ENCODE results near the gene PHC1.
"Not testable (repeated sequence)": the region's sequence is repeated elsewhere in the genome, so short reads cannot be mapped to it uniquely, and the experiment has no call there.

The PHC1 gene

DNA sequence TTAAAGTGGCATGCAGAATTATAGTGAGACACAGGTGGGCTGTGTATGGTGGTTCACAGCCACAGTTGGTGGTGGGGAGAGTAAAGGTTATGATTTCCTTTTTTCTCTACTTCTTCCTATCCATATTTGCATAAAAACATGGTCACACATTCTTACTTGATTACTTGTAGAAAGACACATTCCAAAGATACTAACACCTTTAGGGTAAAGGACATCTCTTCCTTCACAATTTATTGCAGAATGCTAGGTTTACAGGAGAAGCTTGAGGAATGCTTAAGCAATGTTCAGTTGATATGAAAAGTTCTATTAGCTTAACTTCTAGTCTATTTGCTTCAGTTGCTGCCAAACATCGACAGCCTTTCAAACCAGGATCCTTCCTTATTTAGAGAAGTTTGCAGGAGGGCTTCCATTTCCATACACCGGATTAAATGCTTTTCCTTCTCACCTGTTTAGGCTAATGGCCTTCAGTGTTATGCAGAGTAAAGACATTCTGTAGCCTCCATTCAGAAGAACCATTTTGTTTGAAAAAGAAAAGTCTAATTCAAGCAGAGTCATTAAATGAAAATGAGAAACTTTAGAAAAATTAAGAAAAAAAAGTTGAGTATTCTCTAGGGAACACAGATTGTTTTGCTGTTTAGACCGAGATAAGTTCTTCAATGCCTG is 2.6 kb upstream of the PHC1 start:
- DNase-seq (ENCODE audit: low spot score) = no peak

DNA sequence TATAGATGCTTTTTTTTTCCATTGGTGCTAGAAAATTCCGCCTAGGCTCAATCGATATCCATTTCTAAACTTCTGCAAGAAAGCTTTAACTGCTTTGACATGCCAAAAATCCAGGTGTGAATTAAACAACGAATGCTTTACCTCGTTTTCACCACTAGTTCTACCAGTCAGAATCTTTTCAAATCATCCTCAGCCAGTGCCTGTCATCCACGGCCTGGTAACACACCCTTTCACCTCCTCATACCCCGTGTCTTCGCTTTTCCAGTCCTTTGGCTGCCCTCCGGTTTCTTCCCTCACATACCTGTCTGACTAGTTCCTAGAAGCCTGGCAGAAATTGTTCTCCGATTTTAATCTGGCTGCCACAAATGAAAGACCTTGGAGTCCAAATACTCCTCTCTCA is 1.4 kb upstream of the PHC1 start:
- peak; percentile 38 for DNase-seq (ENCODE audit: low spot score)

DNA sequence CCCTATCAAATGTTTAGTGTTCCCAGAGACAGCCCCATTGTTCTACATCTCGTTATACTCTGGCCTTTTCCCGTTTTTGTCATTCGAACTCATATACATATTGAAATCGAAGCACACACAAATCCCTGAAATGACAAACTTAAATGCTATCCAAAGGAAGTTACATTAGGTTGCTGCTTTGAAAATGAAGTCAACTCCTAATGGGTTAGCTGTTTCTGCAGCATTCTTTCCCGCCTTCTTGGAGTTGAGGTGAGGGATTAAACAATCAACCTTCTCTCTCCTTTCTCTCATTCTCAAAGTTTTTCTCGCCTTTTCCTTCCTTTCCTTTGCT is 642 bp upstream of the PHC1 start:
- DNase-seq (ENCODE audit: low spot score) = no peak

DNA sequence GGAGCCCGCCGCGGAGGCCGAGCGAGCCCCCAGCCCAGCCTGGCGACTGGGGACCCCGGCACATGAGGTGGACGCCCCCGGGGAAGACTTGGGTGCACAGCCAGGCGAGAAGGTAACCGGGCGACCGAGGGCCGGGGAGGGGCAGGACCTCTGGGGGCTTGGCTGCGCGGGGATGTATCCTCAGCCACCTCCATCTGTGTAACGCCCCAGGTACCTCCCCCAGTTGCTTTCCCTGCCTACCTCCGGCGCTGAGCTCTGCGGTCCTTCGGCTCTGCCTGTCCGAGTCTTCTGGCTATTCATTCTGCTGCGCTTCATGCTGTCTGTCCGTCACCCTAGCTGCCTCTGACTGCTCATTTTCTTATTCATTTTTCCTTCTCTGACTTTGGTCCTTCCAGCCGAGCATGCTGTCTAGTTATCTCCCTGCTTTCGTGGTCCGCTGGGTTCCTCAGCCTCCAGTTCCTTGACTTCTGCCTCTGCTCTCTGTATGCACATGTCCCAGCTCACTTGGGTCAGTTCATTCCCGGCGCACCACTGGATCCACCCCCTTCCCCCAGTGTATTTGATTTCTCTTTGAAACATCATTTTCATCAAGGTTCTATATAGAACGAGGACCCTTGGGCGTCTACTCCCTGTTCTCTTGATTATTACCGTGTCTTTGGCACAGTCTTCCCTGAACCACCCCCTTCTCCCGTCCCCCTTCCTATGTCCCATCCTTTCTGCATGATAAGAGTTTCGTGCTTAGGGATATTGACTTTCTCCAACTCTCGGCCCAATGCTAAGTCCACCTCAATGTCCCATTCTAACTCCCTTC is 612 bp downstream of the PHC1 start:
- peak; percentile 77 for DNase-seq (ENCODE audit: low spot score)

DNA sequence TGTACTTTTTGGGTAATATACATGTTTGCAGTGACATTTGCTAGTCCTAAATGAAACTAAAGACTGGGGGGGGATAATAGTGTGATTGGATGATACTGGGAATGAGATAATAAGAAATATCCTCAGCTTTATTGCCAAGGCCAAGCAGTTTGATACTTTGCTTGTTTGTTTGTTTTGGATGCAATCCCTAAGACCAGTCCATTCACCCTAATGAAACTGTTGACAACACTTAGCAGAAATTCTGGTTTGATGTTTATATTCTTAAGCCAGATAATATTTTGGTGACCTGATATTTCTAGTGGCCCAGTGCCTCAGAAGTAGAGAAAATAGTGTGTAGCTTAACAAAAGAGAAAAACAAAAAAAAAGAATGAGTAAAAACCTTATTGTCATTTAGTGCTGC is 1.8 kb downstream of the PHC1 start:
- DNase-seq (ENCODE audit: low spot score) = no peak

DNA sequence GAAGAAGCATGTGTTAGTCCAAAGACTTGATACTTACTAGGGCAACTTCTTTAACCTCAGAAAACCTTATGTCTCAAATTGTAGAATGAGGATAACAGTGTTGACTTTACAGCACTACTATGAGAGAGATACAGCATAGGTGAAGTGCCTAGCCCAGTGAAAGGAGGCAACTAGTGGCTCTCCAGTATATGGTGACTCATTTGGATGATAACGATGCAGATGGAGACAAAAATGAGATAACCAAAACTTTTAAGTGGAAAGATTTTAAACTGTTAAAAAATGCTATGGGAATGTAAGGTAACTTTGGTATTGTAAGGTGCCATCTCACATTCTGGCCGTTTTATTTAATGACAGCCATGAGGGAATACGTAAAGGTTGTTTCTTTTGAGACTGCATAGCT is 2.7 kb downstream of the PHC1 start:
- DNase-seq (ENCODE audit: low spot score) = no peak

DNA sequence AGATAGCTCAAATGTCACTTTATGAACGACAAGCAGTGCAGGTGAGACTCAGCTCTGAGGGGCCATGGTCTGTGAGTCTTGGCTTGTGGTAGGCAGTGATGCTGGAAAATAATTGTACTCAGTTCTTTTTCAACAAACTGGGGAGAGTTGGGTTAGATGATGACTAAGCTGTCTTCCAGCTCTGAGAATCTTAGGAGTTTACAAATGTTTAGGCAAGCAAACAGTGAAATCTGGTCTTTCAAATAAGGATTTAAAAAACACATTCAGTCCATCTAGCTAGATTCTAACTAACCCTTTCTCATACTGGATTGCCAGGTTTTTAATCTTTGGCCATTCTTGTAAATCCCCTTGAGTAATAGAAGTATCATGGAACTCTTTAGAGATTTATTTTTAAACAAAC is 3.4 kb downstream of the PHC1 start:
- DNase-seq (ENCODE audit: low spot score) = no peak

DNA sequence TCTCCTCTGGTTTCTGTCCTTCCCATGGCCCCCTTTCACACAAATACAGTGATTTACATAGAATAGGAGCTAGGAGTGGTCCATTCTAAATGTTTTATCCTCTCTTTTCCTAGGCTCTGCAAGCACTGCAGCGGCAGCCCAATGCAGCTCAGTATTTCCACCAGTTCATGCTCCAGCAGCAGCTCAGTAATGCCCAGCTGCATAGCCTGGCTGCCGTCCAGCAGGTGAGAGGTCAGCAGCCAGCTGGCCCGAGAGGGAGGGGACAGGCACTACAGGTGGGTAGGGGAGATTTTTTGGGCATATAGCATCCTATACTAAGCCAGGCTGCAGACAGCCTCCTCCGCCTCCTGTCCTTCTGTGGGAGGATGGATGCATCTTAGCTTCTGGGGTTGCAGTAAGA is 5.3 kb downstream of the PHC1 start:
- not testable (repeated sequence) for DNase-seq (ENCODE audit: low spot score)

DNA sequence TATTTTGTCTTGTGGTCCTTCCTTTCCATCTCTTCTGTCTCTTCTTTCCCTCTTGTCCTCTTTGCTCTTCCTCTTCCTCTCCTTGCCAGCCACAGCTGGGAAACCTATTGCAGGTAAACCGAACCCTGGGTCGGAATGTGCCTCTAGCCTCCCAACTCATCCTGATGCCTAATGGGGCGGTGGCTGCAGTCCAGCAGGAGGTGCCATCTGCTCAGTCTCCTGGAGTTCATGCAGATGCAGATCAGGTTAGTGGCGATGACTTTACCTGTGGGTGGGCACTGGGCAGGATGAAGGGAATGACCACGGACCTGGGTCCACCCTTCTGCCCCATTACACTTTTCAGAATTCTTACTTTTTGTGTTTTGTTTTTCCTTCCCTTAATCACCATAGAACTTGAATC is 8.2 kb downstream of the PHC1 start:
- no peak for DNase-seq (ENCODE audit: low spot score)

DNA sequence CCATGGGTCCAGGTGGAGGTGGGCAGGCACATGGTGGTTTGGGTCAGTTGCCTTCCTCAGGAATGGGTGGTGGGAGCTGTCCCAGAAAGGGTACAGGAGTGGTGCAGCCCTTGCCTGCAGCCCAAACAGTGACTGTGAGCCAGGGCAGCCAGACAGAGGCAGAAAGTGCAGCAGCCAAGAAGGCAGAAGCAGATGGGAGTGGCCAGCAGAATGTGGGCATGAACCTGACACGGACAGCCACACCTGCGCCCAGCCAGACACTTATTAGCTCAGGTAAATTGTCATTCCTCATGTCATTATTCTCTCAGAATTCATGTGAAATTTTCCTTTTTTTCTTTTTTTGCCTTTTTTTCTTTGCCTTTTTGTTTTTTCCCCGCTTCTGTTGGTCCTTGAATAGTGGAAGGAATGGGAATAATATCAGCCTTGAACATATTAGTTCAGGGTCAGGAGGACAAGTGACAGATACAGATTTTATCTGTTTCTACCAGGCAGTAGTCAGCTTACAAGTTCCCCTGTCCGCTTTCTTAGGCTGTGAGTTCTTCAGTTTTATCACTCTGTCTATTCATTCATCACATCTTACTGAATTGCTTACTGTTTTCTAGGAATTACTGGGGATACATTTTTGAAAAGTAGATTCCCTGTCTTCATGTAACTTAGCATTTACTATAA is 16.5 kb downstream of the PHC1 start:
- not testable (repeated sequence) for DNase-seq (ENCODE audit: low spot score)

DNA sequence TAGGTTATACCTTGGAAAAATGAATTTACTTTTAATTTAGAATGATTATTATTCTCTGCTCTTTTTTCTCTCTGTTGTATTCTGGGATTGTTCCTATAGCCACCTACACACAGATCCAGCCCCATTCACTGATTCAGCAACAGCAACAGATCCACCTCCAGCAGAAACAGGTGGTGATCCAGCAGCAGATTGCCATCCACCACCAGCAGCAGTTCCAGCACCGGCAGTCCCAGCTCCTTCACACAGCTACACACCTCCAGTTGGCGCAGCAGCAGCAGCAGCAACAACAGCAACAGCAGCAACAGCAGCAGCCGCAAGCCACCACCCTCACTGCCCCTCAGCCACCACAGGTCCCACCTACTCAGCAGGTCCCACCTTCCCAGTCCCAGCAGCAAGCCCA is 18.2 kb downstream of the PHC1 start:
- not testable (repeated sequence) for DNase-seq (ENCODE audit: low spot score)

DNA sequence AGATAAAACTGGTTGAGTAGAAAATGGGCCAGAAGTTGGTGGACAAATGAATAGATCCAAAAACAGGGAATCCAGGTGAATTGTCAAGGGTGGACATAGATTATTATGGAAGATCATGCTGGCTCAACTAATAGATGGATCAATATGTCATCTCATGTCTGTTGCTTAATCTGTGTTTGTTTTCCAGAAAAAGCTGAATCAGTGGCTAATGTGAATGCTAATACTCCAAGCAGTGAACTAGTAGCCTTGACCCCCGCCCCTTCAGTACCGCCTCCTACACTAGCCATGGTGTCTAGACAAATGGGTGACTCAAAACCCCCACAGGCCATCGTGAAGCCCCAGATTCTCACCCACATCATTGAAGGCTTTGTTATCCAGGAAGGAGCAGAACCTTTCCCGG is 19.8 kb downstream of the PHC1 start:
- not testable (repeated sequence) for DNase-seq (ENCODE audit: low spot score)

DNA sequence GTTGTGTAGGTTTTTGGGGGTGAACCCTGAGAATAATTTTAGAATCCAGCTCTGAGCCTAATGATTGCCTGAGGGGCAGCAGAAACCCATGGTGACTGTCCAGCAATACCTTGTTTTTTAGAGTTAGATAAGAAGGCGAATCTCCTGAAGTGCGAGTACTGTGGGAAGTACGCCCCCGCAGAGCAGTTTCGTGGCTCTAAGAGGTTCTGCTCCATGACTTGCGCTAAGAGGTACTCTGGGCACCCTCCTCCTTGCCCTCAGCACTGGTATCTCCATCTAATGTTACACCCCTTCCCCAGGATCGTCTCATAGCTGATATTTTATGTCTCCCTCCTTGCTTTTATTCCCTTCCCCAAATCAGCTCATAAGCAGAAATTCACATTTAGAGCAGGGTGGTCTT is 22.4 kb downstream of the PHC1 start:
- DNase-seq (ENCODE audit: low spot score) = no peak

DNA sequence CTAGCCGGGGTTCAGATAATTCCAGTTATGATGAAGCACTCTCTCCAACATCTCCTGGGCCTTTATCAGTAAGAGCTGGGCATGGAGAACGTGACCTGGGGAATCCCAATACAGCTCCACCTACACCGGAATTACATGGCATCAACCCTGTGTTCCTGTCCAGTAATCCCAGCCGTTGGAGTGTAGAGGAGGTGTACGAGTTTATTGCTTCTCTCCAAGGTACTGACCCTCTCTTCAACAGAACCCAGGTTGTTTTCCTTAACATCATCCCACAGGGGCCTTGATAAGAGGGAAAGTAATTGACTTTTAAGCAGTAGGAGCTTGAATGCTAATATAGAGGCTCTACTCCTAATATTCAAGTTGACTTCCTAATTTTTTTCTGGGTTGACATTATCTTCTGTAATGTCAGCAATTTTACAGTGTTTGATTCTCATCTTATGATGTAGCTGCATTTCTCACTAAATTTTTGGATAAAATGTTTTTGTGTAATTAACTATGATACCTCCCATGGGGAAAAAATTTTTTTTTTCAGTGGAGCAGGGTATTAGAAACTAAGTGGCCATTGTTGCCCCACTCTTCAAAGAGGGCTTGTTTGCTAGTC is 23.6 kb downstream of the PHC1 start:
- DNase-seq (ENCODE audit: low spot score) = not testable (repeated sequence)

DNA sequence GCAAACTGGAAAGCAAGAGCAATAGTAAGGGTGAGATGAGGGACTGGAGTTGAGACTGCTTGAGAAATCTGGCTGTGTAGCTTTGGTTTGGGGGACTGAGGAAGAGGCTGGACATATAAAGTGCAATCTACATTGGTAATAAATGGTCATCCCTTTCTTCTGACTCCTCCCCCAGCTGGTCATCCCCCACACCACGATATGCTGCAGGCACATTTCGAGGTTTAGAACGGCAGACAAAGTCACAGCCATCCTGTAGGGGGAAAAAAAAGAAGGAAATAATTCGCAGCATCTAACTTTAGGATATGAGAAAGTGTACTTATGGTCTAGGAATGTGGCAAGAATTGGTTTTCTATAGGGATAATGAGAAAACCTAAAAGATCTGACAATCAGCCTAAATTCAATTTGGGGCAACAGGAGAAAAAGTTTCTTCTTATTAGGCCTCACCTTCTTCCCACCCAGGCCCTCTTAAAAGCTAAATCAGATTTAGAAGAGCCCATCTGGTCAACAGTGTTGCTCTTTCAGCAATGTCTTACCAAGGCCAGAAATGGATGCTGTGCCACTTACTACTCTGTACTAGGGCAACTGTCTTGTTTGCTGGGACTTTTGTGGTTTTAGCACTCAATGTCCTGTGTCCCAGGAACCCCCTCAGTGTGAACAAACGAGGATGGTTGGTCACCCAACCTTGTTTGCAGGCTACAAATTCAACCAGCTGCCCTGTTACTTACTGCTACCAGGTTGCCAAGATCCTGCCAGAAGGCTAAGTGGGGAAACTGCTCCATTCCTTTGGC is 27.6 kb downstream of the PHC1 start:
- no peak for DNase-seq (ENCODE audit: low spot score)

DNA sequence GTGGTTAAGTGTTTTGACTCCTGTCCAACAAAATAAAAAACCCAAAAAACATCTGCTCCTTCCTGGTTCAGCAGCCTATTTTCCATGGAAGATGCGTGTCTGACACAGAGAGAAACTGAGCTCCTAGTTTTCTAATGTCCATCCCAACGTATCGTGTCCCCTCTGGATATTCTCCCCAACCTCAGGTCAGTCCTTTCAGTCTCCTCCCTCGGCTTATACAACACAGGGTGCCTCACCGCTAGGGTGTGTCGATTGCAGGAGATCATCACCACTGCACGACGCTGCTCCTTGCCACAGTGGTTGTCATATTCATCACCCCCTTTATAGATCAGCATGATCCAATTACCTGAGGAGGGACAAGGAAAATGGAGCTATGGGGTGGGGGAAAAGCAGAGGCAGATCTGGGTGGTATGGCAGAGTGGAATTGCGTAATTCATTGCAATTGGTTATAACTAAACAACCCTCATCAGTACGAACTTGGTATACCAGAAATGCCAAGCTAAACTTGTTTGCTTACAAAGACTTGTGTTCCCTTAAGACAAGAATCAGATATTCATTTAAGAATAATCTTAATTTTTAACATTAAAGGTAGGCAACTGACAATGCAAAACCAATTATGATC is 29.4 kb downstream of the PHC1 start:
- DNase-seq (ENCODE audit: low spot score) = no peak

DNA sequence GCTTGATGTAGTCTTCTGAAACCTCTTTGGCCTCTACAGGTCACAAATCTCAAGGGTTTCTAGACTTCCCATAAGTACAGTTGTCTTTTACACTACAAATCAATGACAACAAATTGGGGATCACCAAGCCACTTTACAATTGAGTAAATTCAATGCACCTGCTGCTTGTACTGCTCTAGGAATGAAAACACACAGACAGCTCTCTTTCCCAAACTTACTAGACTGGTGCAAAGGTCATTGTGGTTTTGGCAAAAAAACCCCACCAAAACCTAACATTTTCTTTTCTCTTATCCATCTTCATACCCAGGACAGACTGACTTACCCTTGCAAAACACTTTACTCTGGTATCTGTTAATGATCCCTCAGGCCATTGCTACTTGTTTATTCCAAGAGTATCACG is 32.4 kb downstream of the PHC1 start:
- DNase-seq (ENCODE audit: low spot score) = no peak

DNA sequence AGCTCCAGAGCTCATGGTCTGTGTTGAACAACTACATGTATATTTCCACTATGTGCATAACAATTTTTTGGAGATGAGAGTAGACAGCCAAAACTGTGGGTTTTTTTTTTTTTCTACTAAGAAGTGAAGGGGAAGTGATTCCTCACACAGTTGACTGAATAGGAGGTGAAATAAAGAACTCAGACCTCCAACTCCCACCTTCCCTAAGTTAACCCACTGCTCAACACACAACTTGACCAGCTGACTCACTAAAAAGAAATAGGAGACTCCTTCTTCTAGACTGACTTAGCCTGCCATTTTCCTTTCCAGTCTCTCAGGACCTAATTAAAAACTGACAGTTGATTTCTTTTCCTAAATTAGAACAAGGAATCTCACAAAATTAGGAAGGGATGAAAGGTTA is 33.4 kb downstream of the PHC1 start:
- peak; percentile 16 for DNase-seq (ENCODE audit: low spot score)

DNA sequence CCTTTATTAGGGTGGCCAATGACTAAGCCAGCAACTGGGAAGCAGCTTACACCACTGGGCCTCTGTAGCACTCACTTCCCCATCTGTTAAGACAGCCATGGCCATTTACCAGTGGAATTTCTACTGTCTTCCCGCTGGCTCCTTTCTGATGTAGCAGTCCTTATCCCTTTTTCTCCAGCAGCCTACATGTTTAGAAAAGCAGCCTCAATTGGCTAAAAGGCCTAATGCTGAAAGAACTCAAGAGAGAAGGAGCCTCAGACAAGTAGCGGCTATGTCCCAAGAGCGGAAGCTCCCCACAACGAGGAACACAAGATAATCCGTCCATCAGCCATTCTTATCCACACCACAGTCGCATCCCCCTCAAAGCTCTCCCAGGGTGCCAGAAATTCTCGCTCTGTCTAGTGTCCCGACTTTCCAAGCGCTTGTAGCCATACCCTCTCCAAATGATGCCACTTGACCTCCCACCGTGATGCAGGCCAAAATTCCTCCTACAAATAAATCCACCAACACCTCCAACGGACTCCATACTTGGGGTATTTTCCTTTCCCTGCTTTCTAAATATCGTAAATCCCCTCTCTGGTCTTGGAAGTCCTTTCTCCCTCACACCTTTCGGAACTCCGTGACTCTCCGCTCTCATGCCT is 34.5 kb downstream of the PHC1 start:
- peak; percentile 22 for DNase-seq (ENCODE audit: low spot score)

DNA sequence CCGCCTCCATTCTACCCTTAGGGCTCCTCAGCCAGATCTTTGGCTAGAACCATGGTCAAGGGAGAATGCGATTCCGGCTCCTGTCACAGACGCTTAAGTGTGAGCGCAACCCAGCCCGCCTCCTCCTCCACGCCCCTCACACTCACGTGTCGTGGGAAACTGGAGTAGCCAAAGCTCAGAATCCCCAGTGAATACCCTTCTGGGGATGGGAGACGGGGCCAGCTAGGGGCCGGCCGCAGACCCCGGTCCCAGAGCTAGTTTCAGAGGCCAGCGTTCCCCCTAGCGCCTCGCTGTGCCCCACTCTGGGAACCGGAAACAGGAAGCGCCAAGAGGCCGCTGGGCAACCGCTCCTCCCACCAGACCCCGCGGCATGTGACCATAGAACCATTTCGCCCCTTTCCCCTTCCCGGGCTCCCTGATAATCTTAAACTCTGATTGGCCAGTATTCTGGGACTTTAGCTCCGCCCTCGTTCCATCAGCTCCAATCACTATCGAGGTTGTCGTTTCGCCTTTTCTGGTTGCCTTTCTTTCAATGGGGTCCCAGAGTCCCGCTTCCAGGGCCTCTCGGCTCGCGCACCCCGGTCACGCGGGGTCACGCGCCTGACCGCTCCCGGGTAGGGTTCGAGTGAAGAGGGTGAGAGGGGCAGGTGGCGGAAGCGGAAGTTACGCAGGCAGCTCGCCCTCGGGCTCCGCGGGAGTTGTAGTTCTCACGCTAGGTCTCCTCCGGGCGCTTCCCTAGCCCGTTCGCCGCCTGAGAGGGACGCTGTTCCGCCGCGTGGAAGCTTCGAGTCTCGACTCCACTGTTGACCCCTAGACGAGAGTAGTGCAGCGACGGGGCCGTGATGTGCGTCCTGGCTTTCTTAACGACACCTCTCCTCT is 35.3 kb downstream of the PHC1 start, which contains the start of gene M6PR:
M6PR (minus strand) TSS at position 304 of the 879 bp plus-strand sequence. CDS start 3,241 bp downstream, outside the sequence.
- DNase-seq (ENCODE audit: low spot score) = peak; percentile 96
